ENCODE results near the gene ATN1. TPM values are rescaled to one million over a fixed set of nuclear protein-coding genes. Genes with fewer than 3 reads are reported as not detected.
A peak's percentile ranks its signal among the peaks of the same experiment; 100 is the strongest.

Gene ATN1
- total RNA-seq, 2 experiments from 2014 or later, result 21.6 to 24.5 TPM

GRCh38 chr12:6938353-6939190 is 10.8 kb downstream of the ATN1 start:
- Mint-ChIP-seq H3K9me3 (ENCODE audit: insufficient read depth) (no peaks in the 10 kb centered on the region), H3K27me3 (ENCODE audit: low read depth) (peaks cover under 1% of the 10 kb centered on the region), H3K36me3 (ENCODE audit: low read depth) (peaks cover 34% of the 10 kb centered on the region), H3K4me1 (ENCODE audit: low read depth) (peaks cover 63% of the 10 kb centered on the region), H3K4me3 (peak overlapping the region; percentile 82), H3K27ac (peak overlapping the region; percentile 97)
- DNase-seq (no peak), ATAC-seq (no peak)
- CTCF ChIA-PET, result interaction anchor here (1.0 to 18.6 kb wide), 17 partner anchors 9 to 385 kb away, joined by 3 to 742 read pairs (median 7); partner anchors contain the start of genes ATN1, C1RL, CDCA3 and LPCAT3
- POLR2A ChIA-PET, result interaction anchor here (0.6 to 20.8 kb wide), 20 partner anchors 8 to 1033 kb away, joined by 3 to 1099 read pairs (median 5); partner anchors contain the start of genes ATN1, C1RL, ENO2 and LRRC23

DNA sequence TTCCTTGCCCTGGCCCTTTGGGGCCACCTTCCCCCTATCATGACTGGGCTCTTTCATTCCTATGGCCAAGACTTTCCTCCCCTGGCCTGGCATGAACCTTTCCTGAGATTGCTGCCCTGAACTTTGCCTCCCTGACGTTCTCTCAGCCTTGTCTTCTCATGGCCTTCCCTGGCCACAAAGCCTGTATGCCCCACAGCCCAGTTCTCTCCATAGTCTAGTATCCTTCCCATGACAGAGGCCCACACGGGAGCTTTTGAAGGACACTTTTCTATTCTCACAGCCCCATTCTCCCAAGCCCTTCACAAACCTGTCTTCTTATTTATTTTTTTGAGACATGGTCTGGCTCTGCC is 11.4 kb downstream of the ATN1 start:
- CTCF ChIA-PET, result interaction anchor here (0.8 to 18.6 kb wide), 7 partner anchors 8 to 169 kb away, joined by 3 to 742 read pairs (median 37); partner anchors contain the start of genes ATN1, C1RL, SPSB2 and TPI1

DNA sequence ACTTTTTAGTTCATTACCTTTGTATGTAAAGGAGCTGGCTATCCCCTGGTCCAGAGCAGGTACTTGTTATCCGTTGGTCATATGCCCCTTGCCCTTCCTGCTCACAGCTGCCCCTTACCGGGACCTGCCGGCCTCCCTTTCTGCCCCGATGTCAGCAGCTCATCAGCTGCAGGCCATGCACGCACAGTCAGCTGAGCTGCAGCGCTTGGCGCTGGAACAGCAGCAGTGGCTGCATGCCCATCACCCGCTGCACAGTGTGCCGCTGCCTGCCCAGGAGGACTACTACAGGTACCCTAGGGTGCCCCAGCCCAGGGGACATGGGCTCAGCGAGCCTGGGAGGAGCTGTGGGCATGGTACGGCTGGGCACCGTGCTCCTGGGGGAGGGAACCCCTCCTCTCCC is 13.5 kb downstream of the ATN1 start:
- peaks cover 64% of the 10 kb centered on the region for H3K4me1 Mint-ChIP-seq (ENCODE audit: low read depth)
- CTCF ChIA-PET, result interaction anchor here (1.1 to 18.6 kb wide), 3 partner anchors 14 to 27 kb away, joined by 3 to 742 read pairs (median 106); partner anchors contain the start of gene ATN1
- H3K27me3 Mint-ChIP-seq (ENCODE audit: low read depth), result peaks cover 2% of the 10 kb centered on the region
- H3K27ac Mint-ChIP-seq, result peak overlapping the region; percentile 43
- no peak for ATAC-seq
- H3K9me3 Mint-ChIP-seq (ENCODE audit: insufficient read depth), result no peaks in the 10 kb centered on the region
- POLR2A ChIA-PET, result interaction anchor here (1.2 to 20.8 kb wide), 3 partner anchors 12 to 68 kb away, joined by 3 to 1099 read pairs (median 5); partner anchors contain the start of genes PTPN6 and SPSB2
- H3K4me3 Mint-ChIP-seq, result no peak overlapping the region
- peaks cover 25% of the 10 kb centered on the region for H3K36me3 Mint-ChIP-seq (ENCODE audit: low read depth)
- DNase-seq, result no peak

More for the DNA sequence above, 11.4 kb downstream of the ATN1 start:
- Mint-ChIP-seq H3K4me1 (ENCODE audit: low read depth) (peaks cover 63% of the 10 kb centered on the region), H3K27ac (peak overlapping the region; percentile 97), H3K36me3 (ENCODE audit: low read depth) (peaks cover 31% of the 10 kb centered on the region), H3K27me3 (ENCODE audit: low read depth) (peaks cover 2% of the 10 kb centered on the region), H3K4me3 (peak overlapping the region; percentile 29), H3K9me3 (ENCODE audit: insufficient read depth) (no peaks in the 10 kb centered on the region)
- POLR2A ChIA-PET, result interaction anchor here (1.0 to 20.8 kb wide), 5 partner anchors 12 to 88 kb away, joined by 3 to 1099 read pairs (median 6); partner anchors contain the start of genes ATN1, CDCA3, PTPN6 and USP5
- no peak for ATAC-seq
- DNase-seq, result no peak

GRCh38 chr12:6941782-6942181 is 14.0 kb downstream of the ATN1 start:
- H3K36me3 Mint-ChIP-seq (ENCODE audit: low read depth), result peaks cover 21% of the 10 kb centered on the region
- H3K4me1 Mint-ChIP-seq (ENCODE audit: low read depth), result peaks cover 64% of the 10 kb centered on the region
- DNase-seq, result no peak
- H3K27ac Mint-ChIP-seq, result no peak overlapping the region
- H3K9me3 Mint-ChIP-seq (ENCODE audit: insufficient read depth), result no peaks in the 10 kb centered on the region
- POLR2A ChIA-PET, result interaction anchor here (1.2 to 20.8 kb wide), 3 partner anchors 13 to 69 kb away, joined by 3 to 1099 read pairs (median 5); partner anchors contain the start of genes PTPN6 and SPSB2
- H3K4me3 Mint-ChIP-seq, result no peak overlapping the region
- H3K27me3 Mint-ChIP-seq (ENCODE audit: low read depth), result peaks cover 2% of the 10 kb centered on the region
- CTCF ChIA-PET, result interaction anchor here (1.1 to 18.6 kb wide), 3 partner anchors 14 to 26 kb away, joined by 3 to 742 read pairs (median 106); partner anchors contain the start of gene ATN1
- no peak for ATAC-seq

GRCh38 chr12:6942331-6942665 is 14.5 kb downstream of the ATN1 start:
- peak overlapping the region; percentile 5 for H3K4me3 Mint-ChIP-seq
- no peaks in the 10 kb centered on the region for H3K9me3 Mint-ChIP-seq (ENCODE audit: insufficient read depth)
- H3K27me3 Mint-ChIP-seq (ENCODE audit: low read depth), result peaks cover 2% of the 10 kb centered on the region
- ChIA-PET CTCF (interaction anchor here (1.8 to 18.6 kb wide), 4 partner anchors 9 to 168 kb away, joined by 10 to 742 read pairs (median 66); partner anchors contain the start of genes C1RL and SPSB2), POLR2A (interaction anchor here (0.7 to 20.8 kb wide), 5 partner anchors 8 to 102 kb away, joined by 3 to 1099 read pairs (median 48); partner anchors contain the start of genes ATN1, GNB3, PTPN6 and SPSB2)
- peaks cover 66% of the 10 kb centered on the region for H3K4me1 Mint-ChIP-seq (ENCODE audit: low read depth)
- peaks cover 20% of the 10 kb centered on the region for H3K36me3 Mint-ChIP-seq (ENCODE audit: low read depth)
- ATAC-seq, result no peak
- DNase-seq, result no peak
- peak overlapping the region; percentile 97 for H3K27ac Mint-ChIP-seq

- Mint-ChIP-seq H3K27ac (peak overlapping the region; percentile 97), H3K4me1 (ENCODE audit: low read depth) (peaks cover 69% of the 10 kb centered on the region), H3K9me3 (ENCODE audit: insufficient read depth) (no peaks in the 10 kb centered on the region), H3K4me3 (peak overlapping the region; percentile 88), H3K27me3 (ENCODE audit: low read depth) (peaks cover 2% of the 10 kb centered on the region), H3K36me3 (ENCODE audit: low read depth) (peaks cover 17% of the 10 kb centered on the region)
- peak; percentile 90 for DNase-seq
- ChIA-PET CTCF (interaction anchor here (0.7 to 18.6 kb wide), 24 partner anchors 9 to 245 kb away, joined by 3 to 742 read pairs (median 5); partner anchors contain the start of genes C1R, C1RL, ENO2 and LPCAT3), POLR2A (interaction anchor here (0.6 to 20.8 kb wide), 59 partner anchors 9 to 1123 kb away, joined by 3 to 1099 read pairs (median 5); partner anchors contain the start of genes ATN1, C1RL, C3AR1 and CDCA3)
- peak; percentile 42 for ATAC-seq
Measured at GRCh38 chr12:6943389-6943721, 15.6 kb downstream of the ATN1 start.

DNA sequence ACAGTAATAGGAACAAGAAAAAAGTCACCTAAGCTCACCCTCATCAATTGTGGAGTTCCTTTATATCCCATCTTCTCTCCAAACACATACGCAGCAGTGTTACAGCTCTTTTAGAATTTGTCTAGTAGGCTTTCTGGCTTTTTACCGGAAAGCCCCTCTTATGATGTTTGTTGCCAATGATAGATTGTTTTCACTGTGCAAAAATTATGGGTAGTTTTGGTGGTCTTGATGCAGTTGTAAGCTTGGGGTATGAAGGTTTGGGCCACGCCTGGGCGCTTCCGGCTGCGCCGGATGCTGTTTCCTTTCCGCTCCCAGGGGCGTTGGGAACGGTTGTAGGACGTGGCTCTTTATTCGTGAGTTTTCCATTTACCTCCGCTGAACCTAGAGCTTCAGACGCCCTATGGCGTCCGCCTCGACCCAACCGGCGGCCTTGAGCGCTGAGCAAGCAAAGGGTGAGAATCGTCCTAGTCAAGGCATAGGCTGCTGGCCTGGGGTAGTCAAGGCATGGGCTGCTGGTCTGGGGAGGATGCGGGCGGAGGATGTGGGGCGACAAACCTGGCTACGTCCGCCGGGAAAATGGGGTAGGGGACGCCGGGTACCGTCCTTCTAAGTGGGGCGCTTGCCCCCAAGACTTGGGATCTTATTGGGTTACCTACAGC is 16.1 kb downstream of the ATN1 start, which contains the start of the genes C12orf57 and RNU7-1:
Gene C12orf57 (plus strand): TSS at position 301 of the 659 bp plus-strand sequence. CDS start 100 bp downstream, at position 401.
Gene RNU7-1 (plus strand): TSS at position 95 of the 659 bp plus-strand sequence.
- ChIA-PET POLR2A (interaction anchor here (0.6 to 20.8 kb wide), 64 partner anchors 10 to 1123 kb away, joined by 3 to 1099 read pairs (median 5); partner anchors contain the start of genes ATN1, C1RL, C3AR1 and CDCA3), CTCF (interaction anchor here (0.7 to 18.6 kb wide), 30 partner anchors 9 to 245 kb away, joined by 3 to 742 read pairs (median 5); partner anchors contain the start of genes C1R, C1RL, CDCA3 and ENO2)
- peaks cover 72% of the 10 kb centered on the region for H3K4me1 Mint-ChIP-seq (ENCODE audit: low read depth)
- H3K9me3 Mint-ChIP-seq (ENCODE audit: insufficient read depth), result no peaks in the 10 kb centered on the region
- peak within 1 kb of the TSS; percentile 97 for H3K27ac Mint-ChIP-seq
- H3K36me3 Mint-ChIP-seq (ENCODE audit: low read depth), result peaks cover 17% of the 10 kb centered on the region
- DNase-seq (peak; percentile 89), ATAC-seq (peak; percentile 76)
- H3K27me3 Mint-ChIP-seq (ENCODE audit: low read depth), result peaks cover 2% of the 10 kb centered on the region
- H3K4me3 Mint-ChIP-seq, result peak within 1 kb of the TSS; percentile 88

DNA sequence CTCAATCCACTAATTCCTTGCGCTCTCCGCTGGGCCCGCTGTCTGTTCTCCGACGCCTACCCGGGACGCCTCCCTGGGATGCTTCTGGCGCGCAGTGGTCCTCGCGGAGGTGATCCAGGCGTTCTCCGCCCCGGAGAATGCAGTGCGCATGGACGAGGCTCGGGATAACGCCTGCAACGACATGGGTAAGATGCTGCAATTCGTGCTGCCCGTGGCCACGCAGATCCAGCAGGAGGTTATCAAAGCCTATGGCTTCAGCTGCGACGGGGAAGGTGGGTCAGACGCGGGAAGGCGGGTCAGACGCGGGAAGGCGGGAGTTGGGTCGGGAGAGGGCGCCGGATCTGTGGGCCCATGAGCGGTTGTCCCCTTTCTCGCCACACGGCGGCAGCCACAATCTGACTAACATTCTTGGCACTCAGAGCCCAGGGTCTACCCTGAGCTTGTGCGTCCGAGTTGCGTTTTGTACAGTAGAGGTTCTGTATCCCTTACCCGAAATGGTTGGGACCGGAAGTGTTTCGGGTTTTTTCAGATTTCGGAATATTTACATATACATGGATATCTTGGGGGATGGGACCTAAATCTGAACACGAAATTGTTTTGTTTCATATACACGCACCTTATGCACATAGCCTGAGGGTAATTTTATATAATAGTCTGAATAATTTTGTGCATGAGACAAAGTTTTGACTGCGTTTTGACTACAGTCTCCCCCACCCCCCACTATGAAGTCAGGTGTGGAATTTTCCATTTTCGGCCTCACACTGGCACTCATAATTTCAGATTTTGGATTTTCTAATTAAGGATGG is 16.8 kb downstream of the ATN1 start:
- peak; percentile 93 for DNase-seq
- peaks cover 2% of the 10 kb centered on the region for H3K27me3 Mint-ChIP-seq (ENCODE audit: low read depth)

GRCh38 chr12:6945613-6946012 is 17.9 kb downstream of the ATN1 start:
- POLR2A ChIA-PET, result interaction anchor here (0.6 to 20.8 kb wide), 11 partner anchors 9 to 79 kb away, joined by 3 to 1099 read pairs (median 3); partner anchors contain the start of genes ATN1, LPCAT3, PTPN6 and SPSB2
- Mint-ChIP-seq H3K9me3 (ENCODE audit: insufficient read depth) (no peaks in the 10 kb centered on the region), H3K4me3 (peak overlapping the region; percentile 88), H3K36me3 (ENCODE audit: low read depth) (peaks cover 16% of the 10 kb centered on the region), H3K4me1 (ENCODE audit: low read depth) (peaks cover 81% of the 10 kb centered on the region), H3K27me3 (ENCODE audit: low read depth) (peaks cover 2% of the 10 kb centered on the region), H3K27ac (peak overlapping the region; percentile 97)
- no peak for ATAC-seq
- no peak for DNase-seq
- CTCF ChIA-PET, result interaction anchor here (1.2 to 18.6 kb wide), 12 partner anchors 9 to 165 kb away, joined by 3 to 742 read pairs (median 18); partner anchors contain the start of genes C1RL, CDCA3, LPCAT3 and SPSB2

More for the DNA sequence above, 16.8 kb downstream of the ATN1 start:
- ChIA-PET CTCF (interaction anchor here (0.6 to 18.6 kb wide), 30 partner anchors 8 to 201 kb away, joined by 3 to 742 read pairs (median 5); partner anchors contain the start of genes C1R, C1RL, CDCA3 and LPCAT3), POLR2A (interaction anchor here (0.5 to 20.8 kb wide), 51 partner anchors 10 to 1122 kb away, joined by 3 to 1099 read pairs (median 6); partner anchors contain the start of genes ATN1, C1RL, C3AR1 and CDCA3)
- peak overlapping the region; percentile 97 for H3K27ac Mint-ChIP-seq
- H3K4me1 Mint-ChIP-seq (ENCODE audit: low read depth), result peaks cover 75% of the 10 kb centered on the region
- H3K4me3 Mint-ChIP-seq, result peak overlapping the region; percentile 88
- ATAC-seq, result peak; percentile 52
- H3K9me3 Mint-ChIP-seq (ENCODE audit: insufficient read depth), result no peaks in the 10 kb centered on the region
- H3K36me3 Mint-ChIP-seq (ENCODE audit: low read depth), result peaks cover 16% of the 10 kb centered on the region
